ENCODE measurements around the gene ZBTB25.

DNA sequence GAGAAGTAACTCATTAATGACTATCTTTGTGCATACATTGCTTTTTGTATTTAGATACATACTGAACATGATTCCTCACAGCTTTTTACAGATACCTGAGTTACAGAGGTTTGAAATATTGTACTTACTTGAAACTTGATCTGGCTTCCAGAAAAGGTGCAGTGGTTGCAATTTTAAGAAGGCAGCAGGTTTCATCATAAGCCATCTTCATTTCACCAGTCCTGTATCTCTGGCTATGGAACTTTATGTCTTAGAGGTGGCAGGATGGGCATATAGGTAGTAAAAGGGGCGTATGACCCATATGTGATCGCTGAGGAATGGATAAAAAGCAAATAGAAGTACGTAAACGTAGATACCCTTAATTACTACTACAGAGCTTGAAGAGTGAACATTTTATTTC lies 14.6 kb upstream of the ZBTB25 start:
- TF ChIP-seq, protein P1, sequence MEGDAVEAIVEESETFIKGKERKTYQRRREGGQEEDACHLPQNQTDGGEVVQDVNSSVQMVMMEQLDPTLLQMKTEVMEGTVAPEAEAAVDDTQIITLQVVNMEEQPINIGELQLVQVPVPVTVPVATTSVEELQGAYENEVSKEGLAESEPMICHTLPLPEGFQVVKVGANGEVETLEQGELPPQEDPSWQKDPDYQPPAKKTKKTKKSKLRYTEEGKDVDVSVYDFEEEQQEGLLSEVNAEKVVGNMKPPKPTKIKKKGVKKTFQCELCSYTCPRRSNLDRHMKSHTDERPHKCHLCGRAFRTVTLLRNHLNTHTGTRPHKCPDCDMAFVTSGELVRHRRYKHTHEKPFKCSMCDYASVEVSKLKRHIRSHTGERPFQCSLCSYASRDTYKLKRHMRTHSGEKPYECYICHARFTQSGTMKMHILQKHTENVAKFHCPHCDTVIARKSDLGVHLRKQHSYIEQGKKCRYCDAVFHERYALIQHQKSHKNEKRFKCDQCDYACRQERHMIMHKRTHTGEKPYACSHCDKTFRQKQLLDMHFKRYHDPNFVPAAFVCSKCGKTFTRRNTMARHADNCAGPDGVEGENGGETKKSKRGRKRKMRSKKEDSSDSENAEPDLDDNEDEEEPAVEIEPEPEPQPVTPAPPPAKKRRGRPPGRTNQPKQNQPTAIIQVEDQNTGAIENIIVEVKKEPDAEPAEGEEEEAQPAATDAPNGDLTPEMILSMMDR (IDR thresholded peaks at IDR 0.05), result no peak
- TF ChIP-seq POLR2AphosphoS5 (IDR thresholded peaks at IDR 0.05), result no peak
